SU-DHL-6 (cell line): ENCODE results near the gene SUN3.

Experiments used
- EZH2phosphoT487 ChIP-seq: fragments of 200-600 bp; sonication (generic), shearing (Covaris generic); conservative IDR thresholded peaks from 2 replicates; pipeline ENCODE4 v1.6.1; 2018; ENCODE audit warnings: mild to moderate bottlenecking, antibody characterized with exemption, low read length, moderate library complexity, mixed read lengths
- TF ChIP-seq, protein P1 (sequence below): fragments of 200-600 bp; sonication (generic); IDR thresholded peaks from one replicate; pipeline ENCODE4 v1.5.1; 2017; ENCODE audit warnings: antibody characterized with exemption, mild to moderate bottlenecking, low read length, moderate library complexity; ENCODE audit not compliant: insufficient read depth, poor library complexity, severe bottlenecking

DNA sequence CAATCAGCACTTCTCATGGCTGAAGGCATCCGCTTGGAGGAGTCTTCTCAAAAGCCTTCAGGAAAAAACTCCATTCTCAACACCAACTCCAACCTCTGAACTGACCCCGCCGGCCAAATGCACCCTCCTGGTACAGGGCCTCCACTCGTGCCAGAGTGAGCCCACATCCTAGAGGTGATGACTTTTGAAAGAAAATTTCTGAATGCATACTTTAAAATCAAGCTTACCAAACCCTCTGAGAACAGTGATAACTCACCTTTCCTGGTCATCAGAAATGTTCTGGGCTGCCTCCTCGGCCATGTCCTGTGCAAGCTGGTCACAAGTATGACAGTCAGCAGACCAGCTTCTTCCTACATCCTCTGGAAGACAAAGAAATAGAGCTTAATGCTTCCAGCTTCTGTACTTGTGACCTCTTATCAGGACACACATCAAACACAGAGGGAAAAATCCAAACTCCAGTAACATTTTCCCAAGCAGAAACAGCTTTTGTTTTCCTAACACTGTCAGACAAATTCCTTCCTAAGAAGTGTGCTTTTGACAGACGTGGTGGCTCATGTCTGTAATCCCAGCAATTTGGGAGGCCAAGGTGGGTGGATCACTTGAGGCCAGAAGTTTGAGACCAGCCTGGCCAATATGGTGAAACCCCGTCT, 80.6 kb downstream of the SUN3 start, which contains the start of gene PKD1L1:
- TF ChIP-seq, protein P1, sequence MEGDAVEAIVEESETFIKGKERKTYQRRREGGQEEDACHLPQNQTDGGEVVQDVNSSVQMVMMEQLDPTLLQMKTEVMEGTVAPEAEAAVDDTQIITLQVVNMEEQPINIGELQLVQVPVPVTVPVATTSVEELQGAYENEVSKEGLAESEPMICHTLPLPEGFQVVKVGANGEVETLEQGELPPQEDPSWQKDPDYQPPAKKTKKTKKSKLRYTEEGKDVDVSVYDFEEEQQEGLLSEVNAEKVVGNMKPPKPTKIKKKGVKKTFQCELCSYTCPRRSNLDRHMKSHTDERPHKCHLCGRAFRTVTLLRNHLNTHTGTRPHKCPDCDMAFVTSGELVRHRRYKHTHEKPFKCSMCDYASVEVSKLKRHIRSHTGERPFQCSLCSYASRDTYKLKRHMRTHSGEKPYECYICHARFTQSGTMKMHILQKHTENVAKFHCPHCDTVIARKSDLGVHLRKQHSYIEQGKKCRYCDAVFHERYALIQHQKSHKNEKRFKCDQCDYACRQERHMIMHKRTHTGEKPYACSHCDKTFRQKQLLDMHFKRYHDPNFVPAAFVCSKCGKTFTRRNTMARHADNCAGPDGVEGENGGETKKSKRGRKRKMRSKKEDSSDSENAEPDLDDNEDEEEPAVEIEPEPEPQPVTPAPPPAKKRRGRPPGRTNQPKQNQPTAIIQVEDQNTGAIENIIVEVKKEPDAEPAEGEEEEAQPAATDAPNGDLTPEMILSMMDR = no peak
- TF ChIP-seq EZH2phosphoT487 = no peak
